GM12878 (cell line): ENCODE measurements around the gene CCDC160. TPM values are rescaled to one million over a fixed set of nuclear protein-coding genes. Genes with fewer than 3 reads are reported as not detected.
A peak's percentile ranks its signal among the peaks of the same experiment; 100 is the strongest.

Source experiments
- ATAC-seq: fragments of 200-7000 bp; cut with Tn5 transposase; 3 replicates; pipeline ENCODE4 v1.9.1; 2020; ENCODE audit warnings: mild to moderate bottlenecking, moderate library complexity
- BruUV-seq: library from RNA; stranded (reverse); fragments of 400-500 nt; replicated peaks from 2 replicates; lab custom pipeline; 2021; lab: Mats Ljungman, UMichigan
- CTCF ChIA-PET: fragments of 300-600 bp; sonication (Branson Sonifier 250); formaldehyde crosslinking; extraction: SDS; loops from one replicate; lab custom pipeline; 2021; ENCODE audit warnings: inconsistent platforms; lab: Yijun Ruan, JAX
- POLR2A ChIA-PET: fragments of 350-600 bp; formaldehyde crosslinking; extraction: SDS; loops from one replicate; lab custom pipeline; 2021; ENCODE audit warnings: inconsistent platforms; lab: Charles Lee
- RAD21 ChIA-PET: fragments of 300-600 bp; sonication (Branson Sonifier 250); formaldehyde crosslinking; loops from one replicate; lab custom pipeline; 2023; ENCODE audit warnings: antibody characterized with exemption; ENCODE audit not compliant: unreplicated experiment; lab: Charles Lee
- SMC1A ChIA-PET: fragments of 300-600 bp; sonication (Branson Sonifier 250); formaldehyde crosslinking; loops from one replicate; lab custom pipeline; 2023; ENCODE audit not compliant: unreplicated experiment, uncharacterized antibody; lab: Charles Lee
- DNase-seq: peaks from one replicate; pipeline ENCODE4 v3.0.0-alpha.2; 2011; ENCODE audit warnings: low read depth, low spot score
- FAIRE-seq: peaks from 3 replicates; lab custom pipeline; 2011; peaks lifted over from hg19 to GRCh38; lab: Jason Lieb, UNC
- H2AFZ ChIP-seq: 2 replicates; pipeline ENCODE4 v1.6.0; 2011; ENCODE audit warnings: low read depth, low read length, control low read depth; ENCODE audit not compliant: control insufficient read depth
- H3K27ac ChIP-seq: 2 replicates; pipeline ENCODE4 v1.5.1; 2011; ENCODE audit warnings: control low read depth; ENCODE audit not compliant: control insufficient read depth, insufficient read depth
- H3K27me3 ChIP-seq, 2 experiments: replicated peaks in 1 of 2; 2 replicates each; pipeline versions ENCODE4 v1.6.0 to v1.6.1; 2011; ENCODE audit warnings: low read length in 1 of 2; ENCODE audit not compliant: control insufficient read depth in 2 of 2, insufficient read depth in 2 of 2
- H3K36me3 ChIP-seq, 2 experiments: 2 replicates each; pipeline ENCODE4 v1.5.1; 2011; ENCODE audit warnings: low read length in 1 of 2; ENCODE audit not compliant: control insufficient read depth in 2 of 2, insufficient read depth in 2 of 2
- H3K4me1 ChIP-seq: 2 replicates; pipeline ENCODE4 v1.6.1; 2011; ENCODE audit warnings: mild to moderate bottlenecking, low read length, moderate library complexity, mixed read lengths; ENCODE audit not compliant: control insufficient read depth, insufficient read depth
- H3K4me2 ChIP-seq: 2 replicates; pipeline ENCODE4 v1.6.0; 2011; ENCODE audit warnings: control low read depth; ENCODE audit not compliant: control insufficient read depth, insufficient read depth
- H3K4me3 ChIP-seq: fragments of 200-600 bp; sonication (generic); 2 replicates; pipeline ENCODE4 v1.5.1; 2016
- H3K79me2 ChIP-seq: 2 replicates; pipeline ENCODE4 v1.6.0; 2011; ENCODE audit warnings: low read length; ENCODE audit not compliant: control insufficient read depth, insufficient read depth
- H3K9ac ChIP-seq: 2 replicates; pipeline ENCODE4 v1.8.0; 2011; ENCODE audit warnings: low read length, control low read depth, mixed read lengths; ENCODE audit not compliant: control insufficient read depth, insufficient read depth
- H3K9me3 ChIP-seq: replicated peaks from 3 replicates; pipeline ENCODE4 v1.5.1; 2011; ENCODE audit warnings: mild to moderate bottlenecking, low read length; ENCODE audit not compliant: control insufficient read depth, insufficient read depth
- H4K20me1 ChIP-seq: 2 replicates; pipeline ENCODE4 v1.6.0; 2011; ENCODE audit not compliant: control insufficient read depth, insufficient read depth
- CHD4 ChIP-seq: fragments of 200-600 bp; sonication (generic); IDR thresholded peaks from 2 replicates; pipeline ENCODE4 v1.6.1; 2016; ENCODE audit warnings: mild to moderate bottlenecking
- JUNB ChIP-seq: IDR thresholded peaks from 2 replicates; pipeline ENCODE4 v1.6.1; 2016; ENCODE audit warnings: antibody characterized with exemption, mild to moderate bottlenecking
- NR2C2 ChIP-seq: IDR thresholded peaks from 2 replicates; pipeline ENCODE4 v1.6.1; 2011; ENCODE audit warnings: borderline replicate concordance, low read depth; ENCODE audit not compliant: control insufficient read depth, insufficient read length
- PAX5 ChIP-seq: IDR thresholded peaks from 2 replicates; pipeline ENCODE4 v1.6.1; 2011; ENCODE audit warnings: low read depth, low read length, borderline replicate concordance
- POU2F2 ChIP-seq: IDR thresholded peaks from 3 replicates; pipeline ENCODE4 v1.6.1; 2011; ENCODE audit warnings: low read depth, mild to moderate bottlenecking, low read length, borderline replicate concordance
- RBBP5 ChIP-seq: fragments of 200-600 bp; sonication (generic); conservative IDR thresholded peaks from 2 replicates; pipeline ENCODE4 v1.6.1; 2016
- SMC3 ChIP-seq: IDR thresholded peaks from 2 replicates; pipeline ENCODE4 v1.6.1; 2011; ENCODE audit warnings: low read length, improper control_type of control experiment, borderline replicate concordance
- WGBS: methylation state at CpG from one replicate; pipeline ENCODE4 v1.1.6; 2016; ENCODE audit warnings: low lambda C conversion rate; ENCODE audit not compliant: insufficient replicate concordance, insufficient coverage; ENCODE audit errors: missing lambda C conversion rate; 5-methylcytosine and 5-hydroxymethylcytosine counted together
- in situ Hi-C: fragments of 300-500 bp; cut with MboI; formaldehyde crosslinking; loops from 9 replicates; pipeline ENCODE4 v1.14.3; 2018; ENCODE audit warnings: mixed read lengths
- intact Hi-C: fragments of 100-400 bp; cut with micrococcal nuclease; formaldehyde crosslinking; loops from one replicate; pipeline ENCODE4 v1.14.2; 2022; ENCODE audit not compliant: unreplicated experiment
- polyA plus RNA-seq, 11 experiments: library from polyadenylated mRNA; depleted of rRNA in 4 of 11; unstranded in 6 of 11; stranded (reverse) in 5 of 11; fragments of >200 nt; fragmentation: Nextera tagmentation in 4 of 11; fragmentation: Illumina TruSeq in 1 of 11; extraction: Ambion mirVana in 4 of 11; extraction: Trizol in 1 of 11; gene quantifications; 1 replicate in 1 of 11; 2 replicates in 10 of 11; pipeline versions ENCODE4 v1.2.1 to v1.2.3, GENCODE V29; 2011 to 2016; ENCODE audit warnings: inconsistent platforms in 2 of 11, missing spikeins in 2 of 11, low read depth in 1 of 11
- total RNA-seq, 4 experiments: library from RNA; depleted of rRNA in 3 of 4; stranded (reverse); fragments of >200 nt in 3 of 4; fragmentation: Illumina TruSeq in 1 of 4; extraction: Trizol in 1 of 4; gene quantifications; 2 replicates each; pipeline versions ENCODE4 v1.2.1 to v1.2.3, GENCODE V29; 2013 to 2021
- TF ChIP-seq, protein P1 (sequence below): IDR thresholded peaks from 2 replicates; pipeline ENCODE4 v1.6.1; 2011; ENCODE audit warnings: borderline replicate concordance, low read depth, mild to moderate bottlenecking, moderate library complexity, mixed read lengths, low read length; ENCODE audit not compliant: insufficient read depth; ENCODE audit errors: extremely low read length
- TF ChIP-seq, protein P2 (sequence below): fragments of 150-350 bp; IDR thresholded peaks from 2 replicates; pipeline ENCODE4 v1.6.1; 2016; ENCODE audit warnings: low read depth, low read length
- TF ChIP-seq, protein P3 (sequence below): fragments of 450-650 bp; IDR thresholded peaks from 2 replicates; pipeline ENCODE4 v1.6.1; 2017; ENCODE audit warnings: mild to moderate bottlenecking, moderate library complexity
- TF ChIP-seq, protein P4 (sequence below): fragments of 450-650 bp; IDR thresholded peaks from 2 replicates; pipeline ENCODE4 v1.6.1; 2017; ENCODE audit warnings: antibody characterized with exemption, mild to moderate bottlenecking, moderate library complexity

CCDC160 gene
- total and polyA plus RNA-seq, 10 of the 15 experiments (the other 5 are each of a cell fraction or from before 2014, with no cell fraction given) = not detected

DNA sequence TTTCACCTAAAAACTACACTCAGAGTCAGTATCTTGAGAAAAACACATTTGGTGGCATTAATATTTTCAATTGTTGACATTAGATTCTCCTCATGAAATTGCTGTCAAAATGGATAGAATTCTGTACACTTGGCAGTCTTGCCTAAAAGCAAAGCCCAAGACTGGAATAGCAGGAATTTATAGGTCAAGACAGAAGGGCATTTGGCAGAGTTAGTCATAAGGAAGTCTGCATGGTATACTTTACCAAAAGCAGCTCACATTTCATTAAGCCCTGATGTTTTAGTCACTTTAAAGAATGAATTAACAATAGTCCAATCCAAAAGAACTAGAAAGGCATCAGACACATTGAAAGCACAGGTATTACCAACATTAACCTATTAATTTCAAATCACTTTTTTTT lies 7.1 kb downstream of the CCDC160 start (continued):
- TF ChIP-seq, protein P1, sequence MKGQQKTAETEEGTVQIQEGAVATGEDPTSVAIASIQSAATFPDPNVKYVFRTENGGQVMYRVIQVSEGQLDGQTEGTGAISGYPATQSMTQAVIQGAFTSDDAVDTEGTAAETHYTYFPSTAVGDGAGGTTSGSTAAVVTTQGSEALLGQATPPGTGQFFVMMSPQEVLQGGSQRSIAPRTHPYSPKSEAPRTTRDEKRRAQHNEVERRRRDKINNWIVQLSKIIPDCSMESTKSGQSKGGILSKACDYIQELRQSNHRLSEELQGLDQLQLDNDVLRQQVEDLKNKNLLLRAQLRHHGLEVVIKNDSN = no peak
- TF ChIP-seq, protein P2, sequence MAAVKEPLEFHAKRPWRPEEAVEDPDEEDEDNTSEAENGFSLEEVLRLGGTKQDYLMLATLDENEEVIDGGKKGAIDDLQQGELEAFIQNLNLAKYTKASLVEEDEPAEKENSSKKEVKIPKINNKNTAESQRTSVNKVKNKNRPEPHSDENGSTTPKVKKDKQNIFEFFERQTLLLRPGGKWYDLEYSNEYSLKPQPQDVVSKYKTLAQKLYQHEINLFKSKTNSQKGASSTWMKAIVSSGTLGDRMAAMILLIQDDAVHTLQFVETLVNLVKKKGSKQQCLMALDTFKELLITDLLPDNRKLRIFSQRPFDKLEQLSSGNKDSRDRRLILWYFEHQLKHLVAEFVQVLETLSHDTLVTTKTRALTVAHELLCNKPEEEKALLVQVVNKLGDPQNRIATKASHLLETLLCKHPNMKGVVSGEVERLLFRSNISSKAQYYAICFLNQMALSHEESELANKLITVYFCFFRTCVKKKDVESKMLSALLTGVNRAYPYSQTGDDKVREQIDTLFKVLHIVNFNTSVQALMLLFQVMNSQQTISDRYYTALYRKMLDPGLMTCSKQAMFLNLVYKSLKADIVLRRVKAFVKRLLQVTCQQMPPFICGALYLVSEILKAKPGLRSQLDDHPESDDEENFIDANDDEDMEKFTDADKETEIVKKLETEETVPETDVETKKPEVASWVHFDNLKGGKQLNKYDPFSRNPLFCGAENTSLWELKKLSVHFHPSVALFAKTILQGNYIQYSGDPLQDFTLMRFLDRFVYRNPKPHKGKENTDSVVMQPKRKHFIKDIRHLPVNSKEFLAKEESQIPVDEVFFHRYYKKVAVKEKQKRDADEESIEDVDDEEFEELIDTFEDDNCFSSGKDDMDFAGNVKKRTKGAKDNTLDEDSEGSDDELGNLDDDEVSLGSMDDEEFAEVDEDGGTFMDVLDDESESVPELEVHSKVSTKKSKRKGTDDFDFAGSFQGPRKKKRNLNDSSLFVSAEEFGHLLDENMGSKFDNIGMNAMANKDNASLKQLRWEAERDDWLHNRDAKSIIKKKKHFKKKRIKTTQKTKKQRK = no peak
- no peak for TF ChIP-seq RBBP5
- TF ChIP-seq, all 136 proteins: peak for 0

DNA sequence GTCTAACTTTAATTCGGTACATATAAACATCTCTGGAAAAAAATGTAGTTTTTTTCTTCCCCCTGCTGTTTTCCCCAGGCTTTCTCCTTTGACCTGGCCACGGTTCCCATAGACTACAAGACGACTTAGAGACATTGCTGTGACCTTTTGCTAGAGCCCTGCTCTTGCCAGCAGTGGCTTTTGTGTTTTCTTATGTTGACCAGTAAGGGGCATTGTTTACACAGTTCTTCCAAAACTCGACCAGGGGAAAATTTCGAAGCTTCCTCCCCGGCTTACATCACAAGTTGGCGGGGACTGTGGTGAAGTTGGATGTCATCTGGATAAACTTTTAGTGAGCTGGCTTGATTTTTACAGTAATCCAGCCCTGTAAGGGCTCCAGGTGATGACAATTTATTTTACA lies 9.3 kb downstream of the CCDC160 start:
- H3K9ac ChIP-seq = no peak overlapping the region
- H3K4me1 ChIP-seq = no peaks in the 10 kb centered on the region
- no peak for FAIRE-seq
- no peak overlapping the region for H3K4me3 ChIP-seq
- BruUV-seq = no TSS peak
- SMC1A ChIA-PET = interaction anchor here (1.5 kb wide), 1 partner anchor 150 kb away, joined by 4 read pairs; no protein-coding TSS in a partner anchor
- H3K4me2 ChIP-seq = no peak overlapping the region
- no peaks in the 10 kb centered on the region for H3K36me3 ChIP-seq
- H3K27me3 ChIP-seq = no peaks in the 10 kb centered on the region; a peak in 1 of 4 replicates
- in situ Hi-C loops = no loop called here
- POLR2A ChIA-PET = no interaction called here
- no peak for DNase-seq
- H3K79me2 ChIP-seq = no peaks in the 10 kb centered on the region
- H2AFZ ChIP-seq = no peak overlapping the region
- RAD21 ChIA-PET = interaction anchor here (0.8 to 1.7 kb wide), 3 partner anchors 145 to 150 kb away, joined by 3 to 4 read pairs (median 3); no protein-coding TSS in a partner anchor
- no peak overlapping the region for H3K27ac ChIP-seq
- H3K9me3 ChIP-seq = no peaks in the 10 kb centered on the region
- peak; percentile 63 for ATAC-seq
- CTCF ChIA-PET = interaction anchor here (0.5 to 1.2 kb wide), 5 partner anchors 16 to 939 kb away, joined by 3 to 10 read pairs (median 3); no protein-coding TSS in a partner anchor
- intact Hi-C loops = no loop called here
- WGBS = 11% methylated on average over 7 of the region's 7 CpGs
- H4K20me1 ChIP-seq = no peaks in the 10 kb centered on the region
- TF ChIP-seq POU2F2 (no peak), SMC3 (peak; percentile 17; the same call in 1 of the 2 replicates), JUNB (no peak), CHD4 (no peak), PAX5 (no peak), NR2C2 (no peak)
- TF ChIP-seq, protein P3, sequence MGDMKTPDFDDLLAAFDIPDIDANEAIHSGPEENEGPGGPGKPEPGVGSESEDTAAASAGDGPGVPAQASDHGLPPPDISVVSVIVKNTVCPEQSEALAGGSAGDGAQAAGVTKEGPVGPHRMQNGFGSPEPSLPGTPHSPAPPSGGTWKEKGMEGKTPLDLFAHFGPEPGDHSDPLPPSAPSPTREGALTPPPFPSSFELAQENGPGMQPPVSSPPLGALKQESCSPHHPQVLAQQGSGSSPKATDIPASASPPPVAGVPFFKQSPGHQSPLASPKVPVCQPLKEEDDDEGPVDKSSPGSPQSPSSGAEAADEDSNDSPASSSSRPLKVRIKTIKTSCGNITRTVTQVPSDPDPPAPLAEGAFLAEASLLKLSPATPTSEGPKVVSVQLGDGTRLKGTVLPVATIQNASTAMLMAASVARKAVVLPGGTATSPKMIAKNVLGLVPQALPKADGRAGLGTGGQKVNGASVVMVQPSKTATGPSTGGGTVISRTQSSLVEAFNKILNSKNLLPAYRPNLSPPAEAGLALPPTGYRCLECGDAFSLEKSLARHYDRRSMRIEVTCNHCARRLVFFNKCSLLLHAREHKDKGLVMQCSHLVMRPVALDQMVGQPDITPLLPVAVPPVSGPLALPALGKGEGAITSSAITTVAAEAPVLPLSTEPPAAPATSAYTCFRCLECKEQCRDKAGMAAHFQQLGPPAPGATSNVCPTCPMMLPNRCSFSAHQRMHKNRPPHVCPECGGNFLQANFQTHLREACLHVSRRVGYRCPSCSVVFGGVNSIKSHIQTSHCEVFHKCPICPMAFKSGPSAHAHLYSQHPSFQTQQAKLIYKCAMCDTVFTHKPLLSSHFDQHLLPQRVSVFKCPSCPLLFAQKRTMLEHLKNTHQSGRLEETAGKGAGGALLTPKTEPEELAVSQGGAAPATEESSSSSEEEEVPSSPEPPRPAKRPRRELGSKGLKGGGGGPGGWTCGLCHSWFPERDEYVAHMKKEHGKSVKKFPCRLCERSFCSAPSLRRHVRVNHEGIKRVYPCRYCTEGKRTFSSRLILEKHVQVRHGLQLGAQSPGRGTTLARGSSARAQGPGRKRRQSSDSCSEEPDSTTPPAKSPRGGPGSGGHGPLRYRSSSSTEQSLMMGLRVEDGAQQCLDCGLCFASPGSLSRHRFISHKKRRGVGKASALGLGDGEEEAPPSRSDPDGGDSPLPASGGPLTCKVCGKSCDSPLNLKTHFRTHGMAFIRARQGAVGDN = no peak
- TF ChIP-seq, protein P4, sequence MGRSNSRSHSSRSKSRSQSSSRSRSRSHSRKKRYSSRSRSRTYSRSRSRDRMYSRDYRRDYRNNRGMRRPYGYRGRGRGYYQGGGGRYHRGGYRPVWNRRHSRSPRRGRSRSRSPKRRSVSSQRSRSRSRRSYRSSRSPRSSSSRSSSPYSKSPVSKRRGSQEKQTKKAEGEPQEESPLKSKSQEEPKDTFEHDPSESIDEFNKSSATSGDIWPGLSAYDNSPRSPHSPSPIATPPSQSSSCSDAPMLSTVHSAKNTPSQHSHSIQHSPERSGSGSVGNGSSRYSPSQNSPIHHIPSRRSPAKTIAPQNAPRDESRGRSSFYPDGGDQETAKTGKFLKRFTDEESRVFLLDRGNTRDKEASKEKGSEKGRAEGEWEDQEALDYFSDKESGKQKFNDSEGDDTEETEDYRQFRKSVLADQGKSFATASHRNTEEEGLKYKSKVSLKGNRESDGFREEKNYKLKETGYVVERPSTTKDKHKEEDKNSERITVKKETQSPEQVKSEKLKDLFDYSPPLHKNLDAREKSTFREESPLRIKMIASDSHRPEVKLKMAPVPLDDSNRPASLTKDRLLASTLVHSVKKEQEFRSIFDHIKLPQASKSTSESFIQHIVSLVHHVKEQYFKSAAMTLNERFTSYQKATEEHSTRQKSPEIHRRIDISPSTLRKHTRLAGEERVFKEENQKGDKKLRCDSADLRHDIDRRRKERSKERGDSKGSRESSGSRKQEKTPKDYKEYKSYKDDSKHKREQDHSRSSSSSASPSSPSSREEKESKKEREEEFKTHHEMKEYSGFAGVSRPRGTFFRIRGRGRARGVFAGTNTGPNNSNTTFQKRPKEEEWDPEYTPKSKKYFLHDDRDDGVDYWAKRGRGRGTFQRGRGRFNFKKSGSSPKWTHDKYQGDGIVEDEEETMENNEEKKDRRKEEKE = no peak
